ENCODE measurements around the gene SBK1. TPM values are rescaled to one million over a fixed set of nuclear protein-coding genes. Genes with fewer than 3 reads are reported as not detected.

The SBK1 gene
- total RNA-seq, 4 donors from 2014 or later = 0.09 to 0.38 (median 0.12) TPM; not detected in 1

DNA sequence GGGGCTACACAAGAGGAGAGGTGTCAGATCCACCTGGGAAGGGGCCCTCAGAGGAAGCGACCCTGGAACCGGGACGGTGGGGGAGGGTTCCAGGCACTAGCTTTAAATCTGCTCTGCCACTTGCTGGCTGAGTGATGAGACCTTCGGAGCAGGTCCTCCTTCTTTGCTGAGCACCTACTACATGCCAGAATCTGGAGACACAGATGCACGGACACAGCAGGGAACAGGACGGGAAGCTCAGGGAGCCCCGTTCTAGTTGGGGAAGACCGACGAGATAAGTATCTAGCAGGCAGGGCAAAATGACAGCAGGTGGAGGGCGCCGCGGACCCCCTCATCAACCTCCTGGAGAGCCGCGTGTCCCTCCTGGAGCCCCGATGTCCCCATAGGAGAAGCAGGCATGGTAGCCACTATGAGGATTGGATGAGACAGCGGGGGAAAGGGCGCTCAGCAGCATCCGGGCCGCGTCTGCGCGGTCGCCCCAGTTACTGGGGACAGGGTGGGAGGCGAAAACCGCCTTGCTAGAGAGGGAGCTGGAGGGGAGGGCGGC lies 27.2 kb downstream of the SBK1 start:
- ATAC-seq (ENCODE audit: low FRiP score) = no peak
- TF ChIP-seq, protein P1, sequence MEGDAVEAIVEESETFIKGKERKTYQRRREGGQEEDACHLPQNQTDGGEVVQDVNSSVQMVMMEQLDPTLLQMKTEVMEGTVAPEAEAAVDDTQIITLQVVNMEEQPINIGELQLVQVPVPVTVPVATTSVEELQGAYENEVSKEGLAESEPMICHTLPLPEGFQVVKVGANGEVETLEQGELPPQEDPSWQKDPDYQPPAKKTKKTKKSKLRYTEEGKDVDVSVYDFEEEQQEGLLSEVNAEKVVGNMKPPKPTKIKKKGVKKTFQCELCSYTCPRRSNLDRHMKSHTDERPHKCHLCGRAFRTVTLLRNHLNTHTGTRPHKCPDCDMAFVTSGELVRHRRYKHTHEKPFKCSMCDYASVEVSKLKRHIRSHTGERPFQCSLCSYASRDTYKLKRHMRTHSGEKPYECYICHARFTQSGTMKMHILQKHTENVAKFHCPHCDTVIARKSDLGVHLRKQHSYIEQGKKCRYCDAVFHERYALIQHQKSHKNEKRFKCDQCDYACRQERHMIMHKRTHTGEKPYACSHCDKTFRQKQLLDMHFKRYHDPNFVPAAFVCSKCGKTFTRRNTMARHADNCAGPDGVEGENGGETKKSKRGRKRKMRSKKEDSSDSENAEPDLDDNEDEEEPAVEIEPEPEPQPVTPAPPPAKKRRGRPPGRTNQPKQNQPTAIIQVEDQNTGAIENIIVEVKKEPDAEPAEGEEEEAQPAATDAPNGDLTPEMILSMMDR (IDR thresholded peaks at IDR 0.05) = no peak
- DNase-seq (ENCODE audit: low spot score) = no peak

DNA sequence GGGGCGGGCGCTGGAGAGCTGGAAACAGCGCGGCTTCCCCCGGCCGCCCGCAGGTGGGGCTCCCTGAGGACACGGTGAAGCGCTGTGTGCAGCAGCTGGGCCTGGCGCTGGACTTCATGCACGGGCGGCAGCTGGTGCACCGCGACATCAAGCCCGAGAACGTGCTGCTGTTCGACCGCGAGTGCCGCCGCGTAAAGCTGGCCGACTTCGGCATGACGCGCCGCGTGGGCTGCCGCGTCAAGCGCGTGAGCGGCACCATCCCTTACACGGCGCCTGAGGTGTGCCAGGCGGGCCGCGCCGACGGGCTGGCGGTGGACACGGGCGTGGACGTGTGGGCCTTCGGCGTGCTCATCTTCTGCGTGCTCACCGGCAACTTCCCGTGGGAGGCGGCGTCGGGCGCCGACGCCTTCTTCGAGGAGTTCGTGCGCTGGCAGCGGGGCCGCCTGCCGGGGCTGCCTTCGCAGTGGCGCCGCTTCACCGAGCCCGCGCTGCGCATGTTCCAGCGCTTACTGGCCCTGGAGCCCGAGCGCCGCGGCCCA lies 27.8 kb downstream of the SBK1 start:
- ATAC-seq (ENCODE audit: low FRiP score) = no peak
- TF ChIP-seq, protein P1 (IDR thresholded peaks at IDR 0.05) = no peak

DNA sequence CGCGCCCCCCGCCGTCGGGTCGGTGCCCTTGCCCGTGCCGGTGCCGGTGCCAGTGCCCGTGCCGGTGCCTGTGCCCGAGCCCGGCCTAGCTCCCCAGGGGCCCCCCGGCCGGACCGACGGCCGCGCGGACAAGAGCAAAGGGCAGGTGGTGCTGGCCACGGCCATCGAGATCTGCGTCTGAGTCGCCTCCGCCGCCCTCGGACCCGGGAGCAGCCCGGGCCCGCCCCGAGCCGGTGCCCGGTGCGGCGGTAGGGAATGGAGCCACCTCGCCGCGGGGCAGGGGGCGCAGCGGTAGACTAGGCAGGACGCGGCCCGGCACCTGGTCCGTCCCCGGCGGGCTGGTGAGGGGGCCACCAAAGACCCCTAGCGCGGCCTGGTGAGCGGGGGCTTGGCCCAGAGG lies 28.4 kb downstream of the SBK1 start:
- ATAC-seq (ENCODE audit: low FRiP score) = no peak
- TF ChIP-seq, protein P1 (IDR thresholded peaks at IDR 0.05) = no peak
- DNase-seq (ENCODE audit: low spot score) = no peak

More for the DNA sequence above, 27.8 kb downstream of the SBK1 start:
- no peak for DNase-seq (ENCODE audit: low spot score)

DNA sequence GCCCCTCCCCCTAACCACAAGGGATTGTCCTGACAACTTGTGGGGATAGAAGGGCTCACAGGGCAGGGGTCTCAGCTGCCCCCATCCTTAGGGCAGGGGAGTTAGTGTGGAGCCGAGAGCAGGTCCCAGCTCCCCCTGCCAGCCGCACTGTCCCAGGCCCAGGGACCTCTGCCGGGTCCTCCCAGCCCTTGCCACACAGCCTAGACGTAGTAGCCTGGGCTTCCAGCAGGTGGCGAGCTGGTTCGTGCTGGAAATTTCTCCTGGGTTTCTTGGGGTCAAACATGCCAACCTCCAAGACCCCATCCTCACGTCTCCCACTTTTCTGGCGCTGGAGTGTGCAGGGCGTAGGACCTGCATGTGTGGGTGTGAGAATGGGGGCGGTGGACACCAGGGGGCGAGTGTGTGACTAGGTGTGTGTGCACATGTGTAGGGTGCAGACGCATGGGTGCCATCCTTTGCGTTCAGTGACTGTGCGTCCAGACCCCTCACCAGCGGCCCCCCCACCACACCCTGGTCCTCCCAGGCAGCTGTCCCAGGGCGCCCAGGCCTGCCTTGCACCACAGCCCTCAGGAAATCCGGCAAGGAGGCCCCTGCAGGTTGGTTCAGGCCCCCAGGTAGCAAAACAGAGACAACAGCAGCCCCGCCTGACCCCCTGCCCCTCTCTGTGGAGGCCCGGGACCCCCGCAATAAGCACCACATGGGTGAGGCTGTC lies 29.5 kb downstream of the SBK1 start:
- TF ChIP-seq, protein P1 (IDR thresholded peaks at IDR 0.05) = no peak
- DNase-seq (ENCODE audit: low spot score) (no peak), ATAC-seq (ENCODE audit: low FRiP score) (no peak)

DNA sequence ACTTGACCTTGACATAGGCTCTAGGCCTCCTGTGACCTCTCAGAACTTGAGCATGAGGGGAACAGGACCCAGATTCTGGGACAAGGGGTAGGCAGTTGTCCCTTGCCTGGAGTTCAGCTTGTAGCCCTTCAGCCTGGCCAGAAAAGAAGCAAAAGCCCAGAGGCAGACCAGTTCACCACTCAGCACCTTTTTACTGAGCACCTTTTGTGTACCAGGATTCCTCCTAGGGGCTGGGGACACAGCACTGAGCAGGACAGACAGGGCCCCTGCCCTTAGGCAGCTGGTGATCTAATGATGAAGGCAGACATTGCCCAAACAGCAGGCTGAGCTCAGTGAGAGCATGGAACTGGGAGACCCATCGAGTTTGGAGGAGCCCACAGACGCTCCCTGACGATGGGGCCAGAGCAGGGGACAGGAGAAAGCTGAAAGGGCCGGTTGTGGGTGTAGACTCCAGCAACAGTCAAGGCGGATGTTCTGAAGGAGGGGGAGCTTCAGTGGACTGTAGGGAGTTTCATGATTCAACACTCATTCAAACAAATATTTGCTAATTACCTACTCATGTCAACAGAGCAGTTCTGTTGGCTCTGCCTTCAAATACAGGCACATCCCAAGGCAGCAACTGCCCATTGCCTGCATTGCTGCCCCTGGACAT lies 32.0 kb downstream of the SBK1 start:
- ATAC-seq (ENCODE audit: low FRiP score) = no peak
- no peak for DNase-seq (ENCODE audit: low spot score)
- TF ChIP-seq, protein P1 (IDR thresholded peaks at IDR 0.05) = no peak

DNA sequence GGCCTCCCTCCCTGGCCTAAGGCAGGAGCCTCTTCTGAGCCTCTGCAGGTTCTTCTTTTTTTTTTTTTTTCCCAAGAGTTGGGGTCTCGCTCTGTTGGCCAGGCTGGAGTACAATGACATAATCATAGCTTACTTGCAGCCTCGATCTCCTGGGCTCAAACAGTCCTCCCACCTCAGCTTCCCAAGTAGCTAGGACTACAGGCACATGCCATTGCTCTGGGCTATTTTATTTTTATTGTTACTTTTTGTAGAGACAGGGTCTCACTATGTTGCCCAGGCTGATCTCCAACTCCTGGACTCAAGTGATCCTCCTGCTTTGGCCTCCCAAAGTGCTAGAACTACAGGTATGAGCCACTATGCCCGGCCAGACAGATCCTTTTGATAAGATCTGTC lies 32.6 kb downstream of the SBK1 start:
- TF ChIP-seq, protein P1 (IDR thresholded peaks at IDR 0.05) = no peak
- ATAC-seq (ENCODE audit: low FRiP score) (no peak), DNase-seq (ENCODE audit: low spot score) (no peak)
